Small intestine (tissue), 7 donors: Measurements from ENCODE around the gene PLXNA4. TPM values are rescaled to one million over a fixed set of nuclear protein-coding genes. Genes with fewer than 3 reads are reported as not detected.

Source experiments
- DNase-seq, 2 donors: peaks; one replicate each; pipeline versions ENCODE4 v3.0.0 to v3.0.0-alpha.2; 2013
- FAIRE-seq: peaks from 2 replicates; lab custom pipeline; 2012; peaks lifted over from hg19 to GRCh38; lab: Jason Lieb, UNC
- H3K27ac ChIP-seq, 3 donors: one replicate each; pipeline ENCODE4 v1.5.1; 2013; ENCODE audit warnings: low read length in 2 of 3, mild to moderate bottlenecking in 2 of 3, control low read depth in 1 of 3, inconsistent platforms in 1 of 3, low read depth in 1 of 3, moderate library complexity in 1 of 3
- H3K27me3 ChIP-seq, 3 donors: one replicate each; pipeline ENCODE4 v1.6.1; 2013; ENCODE audit warnings: low read length in 3 of 3, inconsistent platforms in 1 of 3; ENCODE audit not compliant: control insufficient read depth in 3 of 3, insufficient read depth in 3 of 3
- H3K36me3 ChIP-seq, 3 donors: one replicate each; pipeline ENCODE4 v1.6.1; 2013; ENCODE audit warnings: low read length in 3 of 3, inconsistent platforms in 1 of 3, low read depth in 1 of 3, mild to moderate bottlenecking in 1 of 3, moderate library complexity in 1 of 3; ENCODE audit not compliant: control insufficient read depth in 3 of 3, insufficient read depth in 2 of 3
- H3K4me1 ChIP-seq, 3 donors: one replicate each; pipeline ENCODE4 v1.6.1; 2013; ENCODE audit warnings: low read length in 2 of 3, inconsistent platforms in 1 of 3, low read depth in 1 of 3, mild to moderate bottlenecking in 1 of 3, moderate library complexity in 1 of 3; ENCODE audit not compliant: control insufficient read depth in 3 of 3, insufficient read depth in 2 of 3
- H3K4me3 ChIP-seq, 3 donors: one replicate each; pipeline ENCODE4 v1.5.1; 2013; ENCODE audit warnings: low read length in 3 of 3, control low read depth in 1 of 3, inconsistent platforms in 1 of 3, low read depth in 1 of 3, mild to moderate bottlenecking in 1 of 3, moderate library complexity in 1 of 3
- H3K9me3 ChIP-seq, 2 donors: one replicate each; pipeline ENCODE4 v1.6.1; 2013; ENCODE audit warnings: low read depth in 1 of 2, low read length in 1 of 2; ENCODE audit not compliant: control insufficient read depth in 2 of 2, insufficient read depth in 1 of 2
- WGBS, 3 donors: extraction: QIAGEN DNeasy Blood & Tissue Kit; methylation state at CpG; one replicate each; pipeline ENCODE4 v1.1.7; 2013; 5-methylcytosine and 5-hydroxymethylcytosine counted together
- polyA plus RNA-seq, 4 donors: library from polyadenylated mRNA; stranded (reverse) in 3 of 4; unstranded in 1 of 4; fragments of 200-250 nt in 3 of 4; fragments of 120-200 nt in 1 of 4; gene quantifications; one replicate each; pipeline versions ENCODE4 v1.2.1 to v1.2.3, GENCODE V29; 2013
- donor health status: healthy with polysubstance abuse.
- donor health status: control.
- donor health status: control.
- donor health status: Bipolar disorder and iron deficiency.
- donor health status: healthy.

Gene PLXNA4
- polyA plus RNA-seq, 4 donors = under 0.01 to 3.9 (median 1.2) TPM; not detected in 1

- H3K4me1 ChIP-seq = peaks cover 0 to 4% (median 0%) of the 10 kb centered on the region in 3 donors
- H3K9me3 ChIP-seq = no peaks in the 10 kb centered on the region
- H3K27me3 ChIP-seq = peaks cover 0 to 3% (median 0%) of the 10 kb centered on the region in 3 donors
- no peak for FAIRE-seq
- H3K36me3 ChIP-seq = no peaks in the 10 kb centered on the region
- WGBS, 3 donors = 75 to 84% (median 80%) methylated on average over 10 of the region's 10 CpGs
- no peak for DNase-seq
- H3K27ac ChIP-seq = no peak overlapping the region
- no peak overlapping the region for H3K4me3 ChIP-seq
Observed at GRCh38 chr7:132083126-132083525, 493.1 kb downstream of the PLXNA4 start.

- peaks cover 0 to 4% (median 0%) of the 10 kb centered on the region in 3 donors for H3K4me1 ChIP-seq
- H3K27ac ChIP-seq = no peak overlapping the region
- no peak overlapping the region for H3K4me3 ChIP-seq
- WGBS, 3 donors = 54 to 77% (median 57%) methylated on average over 1 of the region's 1 CpG
- H3K9me3 ChIP-seq = no peaks in the 10 kb centered on the region
- peaks cover 0 to 3% (median 0%) of the 10 kb centered on the region in 3 donors for H3K27me3 ChIP-seq
- no peak for DNase-seq
- no peak for FAIRE-seq
- no peaks in the 10 kb centered on the region for H3K36me3 ChIP-seq
Observed at GRCh38 chr7:132082394-132082793, 493.9 kb downstream of the PLXNA4 start.

- Histone ChIP-seq H3K27ac (no peak overlapping the region), H3K9me3 (no peaks in the 10 kb centered on the region), H3K27me3 (peaks cover 0 to 3% (median 0%) of the 10 kb centered on the region in 3 donors), H3K4me1 (peaks cover 0 to 4% (median 0%) of the 10 kb centered on the region in 3 donors), H3K36me3 (no peaks in the 10 kb centered on the region), H3K4me3 (no peak overlapping the region)
- FAIRE-seq = no peak
- WGBS, 3 donors = 77 to 94% (median 89%) methylated on average over 2 of the region's 2 CpGs
- DNase-seq = no peak
Observed at GRCh38 chr7:132081686-132082085, 494.6 kb downstream of the PLXNA4 start.

- no peak for FAIRE-seq
- Histone ChIP-seq H3K27ac (peak overlapping the region in 1 of 3 donors; percentile 22), H3K4me1 (peaks cover 0 to 4% (median 0%) of the 10 kb centered on the region in 3 donors), H3K9me3 (no peaks in the 10 kb centered on the region), H3K4me3 (no peak overlapping the region), H3K27me3 (peaks cover 0 to 3% (median 0%) of the 10 kb centered on the region in 3 donors), H3K36me3 (no peaks in the 10 kb centered on the region)
- DNase-seq = peak; percentile 22 to 44
- 55 to 71% (median 66%) methylated on average over 6 of the region's 6 CpGs for WGBS, 3 donors
Observed at GRCh38 chr7:132080967-132081668, 495.2 kb downstream of the PLXNA4 start.

- FAIRE-seq (no peak), DNase-seq (no peak)
- Histone ChIP-seq H3K4me3 (no peak overlapping the region), H3K36me3 (no peaks in the 10 kb centered on the region), H3K4me1 (peaks cover 0 to 4% (median 0%) of the 10 kb centered on the region in 3 donors), H3K27ac (peak overlapping the region in 1 of 3 donors; percentile 1), H3K27me3 (peaks cover 0 to 5% (median 0%) of the 10 kb centered on the region in 3 donors), H3K9me3 (no peaks in the 10 kb centered on the region)
- WGBS, 3 donors = 33 to 73% (median 58%) methylated on average over 1 of the region's 1 CpG
Observed at GRCh38 chr7:132080467-132080866, 495.8 kb downstream of the PLXNA4 start.

GRCh38 chr7:132078891-132079735 is 497.2 kb downstream of the PLXNA4 start:
- FAIRE-seq = no peak
- WGBS, 3 donors = 50 to 72% (median 59%) methylated on average over 8 of the region's 8 CpGs
- Histone ChIP-seq H3K4me1 (peaks cover 0 to 4% (median 0%) of the 10 kb centered on the region in 3 donors), H3K4me3 (no peak overlapping the region), H3K27me3 (peaks cover 0 to 5% (median 0%) of the 10 kb centered on the region in 3 donors), H3K9me3 (no peaks in the 10 kb centered on the region), H3K36me3 (no peaks in the 10 kb centered on the region), H3K27ac (peak overlapping the region in 1 of 3 donors; percentile 59)
- no peak for DNase-seq

GRCh38 chr7:132077971-132078685 is 498.1 kb downstream of the PLXNA4 start:
- WGBS, 3 donors = 71 to 91% (median 83%) methylated on average over 7 of the region's 7 CpGs
- peaks cover 0 to 5% (median 0%) of the 10 kb centered on the region in 3 donors for H3K27me3 ChIP-seq
- no peak for FAIRE-seq
- DNase-seq = no peak
- H3K4me1 ChIP-seq = peaks cover 0 to 4% (median 0%) of the 10 kb centered on the region in 3 donors
- no peaks in the 10 kb centered on the region for H3K9me3 ChIP-seq
- no peaks in the 10 kb centered on the region for H3K36me3 ChIP-seq
- H3K27ac ChIP-seq = no peak overlapping the region
- no peak overlapping the region for H3K4me3 ChIP-seq
